GM03348 (cell line): ENCODE data around the gene XKR7.

Experiments used
- DNase-seq: peaks from one replicate; pipeline ENCODE4 v3.0.0; 2012; ENCODE audit warnings: low spot score

Gene XKR7

GRCh38 chr20:31945319-31945718 is 22.6 kb upstream of the XKR7 start:
- no peak for DNase-seq

- DNase-seq: no peak
Observed at GRCh38 chr20:31945785-31946184, 22.2 kb upstream of the XKR7 start.

DNA sequence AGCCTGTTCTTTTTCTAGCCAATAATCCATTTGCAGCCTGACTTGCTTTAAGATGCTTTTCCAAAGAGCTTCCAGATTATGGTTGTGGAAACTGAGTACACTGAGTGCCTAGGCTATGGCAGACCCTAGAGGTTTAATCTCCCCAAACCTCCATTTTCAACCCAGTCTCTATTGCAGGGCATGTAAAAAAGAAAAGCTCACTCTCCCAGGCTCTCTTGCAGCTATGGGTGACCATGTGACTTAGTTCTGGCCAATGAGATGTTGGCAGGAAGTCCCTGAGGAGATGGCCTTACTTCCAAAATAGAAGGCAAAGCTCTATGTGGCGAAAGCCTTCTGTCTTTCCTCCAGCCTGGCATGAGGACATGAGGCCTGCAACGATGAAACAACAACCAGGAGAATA is 19.9 kb upstream of the XKR7 start:
- no peak for DNase-seq

- no peak for DNase-seq
Observed at GRCh38 chr20:31949877-31950646, 17.9 kb upstream of the XKR7 start.

DNA sequence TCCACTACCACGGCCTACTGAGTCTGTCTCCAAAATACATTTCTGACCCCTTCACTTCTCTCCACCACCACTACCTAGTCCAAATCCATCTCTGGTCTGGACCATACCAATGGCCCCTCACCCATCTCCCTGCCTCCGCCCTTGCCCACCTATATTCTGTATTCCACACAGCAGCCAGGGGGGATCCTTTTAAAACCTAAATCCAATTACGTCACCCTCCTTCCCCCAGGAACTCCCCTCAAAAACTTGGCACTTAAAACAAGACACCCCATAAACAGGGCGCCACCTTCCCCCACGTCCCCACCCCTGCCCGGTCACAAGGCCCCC is 16.8 kb upstream of the XKR7 start:
- no peak for DNase-seq

DNA sequence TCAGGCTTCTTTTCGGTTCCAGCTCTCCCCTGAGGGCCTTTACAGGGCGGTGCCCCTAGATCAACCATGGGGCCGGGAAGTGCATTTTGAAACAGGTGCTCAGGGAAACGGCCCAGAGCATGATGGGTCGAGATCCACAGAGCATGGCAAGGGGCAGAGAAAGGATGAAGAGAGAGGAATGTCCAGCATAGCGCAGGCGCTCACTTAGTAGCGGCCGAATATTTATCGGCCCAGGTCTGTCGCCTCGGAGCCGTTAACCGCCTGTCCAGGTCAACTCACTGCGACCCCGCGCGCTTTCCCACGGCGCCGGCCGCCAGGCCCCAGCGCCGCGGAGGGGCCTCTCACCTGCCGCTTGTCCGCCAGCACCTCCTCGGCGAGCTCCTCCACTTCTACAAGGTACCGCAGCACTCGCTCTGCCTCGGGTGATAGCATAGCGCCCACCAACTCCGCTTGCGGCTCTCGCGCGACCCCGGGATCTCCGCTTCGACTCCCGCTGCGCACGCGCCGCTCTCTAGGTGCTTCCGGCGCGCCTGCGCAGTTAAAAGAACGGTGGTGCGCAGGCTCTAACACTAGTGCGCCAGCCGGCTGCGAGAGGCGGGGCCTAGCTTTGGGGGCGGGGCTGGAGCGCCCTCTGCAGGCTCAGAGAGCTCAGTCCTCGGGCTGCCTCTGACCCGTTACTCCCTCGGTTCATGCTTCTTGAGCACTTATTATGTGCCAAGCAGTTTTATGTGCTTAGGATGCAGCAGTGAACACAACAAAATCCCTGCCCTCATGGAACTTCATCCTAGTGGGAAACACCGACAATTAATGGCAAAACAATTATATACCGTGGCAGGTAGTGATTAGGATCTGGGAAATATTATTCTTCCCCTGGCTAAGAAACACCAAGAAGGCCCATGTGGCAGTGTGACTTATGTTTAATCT is 16.2 kb upstream of the XKR7 start, which contains the start of gene PDRG1:
Gene PDRG1, minus strand, starts transcription at position 517 of the 924 bp plus-strand sequence. Its CDS starts 85 bp downstream, at position 432.
- peak; percentile 99 for DNase-seq

DNA sequence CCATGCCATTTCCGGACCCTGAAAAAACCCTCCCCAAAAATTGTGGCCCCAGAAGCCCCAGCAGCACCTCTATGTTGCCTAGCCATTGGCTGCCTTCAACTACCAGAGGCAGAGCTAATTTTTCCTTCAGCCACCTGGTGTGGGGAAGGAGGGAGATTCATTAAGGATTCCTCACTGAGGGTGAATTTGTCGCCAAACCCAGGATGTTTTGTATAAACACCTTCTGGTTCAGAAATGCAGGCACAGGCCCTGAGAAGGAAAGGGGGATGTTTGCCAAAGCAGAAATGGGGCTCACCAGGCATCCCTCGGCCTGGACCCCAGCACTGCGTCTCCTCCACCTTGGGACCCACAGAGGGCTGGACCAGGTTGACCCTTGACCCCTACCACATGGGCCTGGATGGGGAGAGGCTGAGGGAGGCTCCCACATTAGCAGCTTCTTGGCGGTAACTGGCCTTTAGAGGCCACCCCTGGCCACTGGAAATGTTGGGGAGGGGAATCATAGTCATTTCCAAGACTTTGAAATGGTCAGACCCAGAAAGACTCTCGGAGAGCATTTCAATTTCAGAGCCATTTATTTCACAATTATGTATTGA is 14.3 kb upstream of the XKR7 start:
- no peak for DNase-seq

GRCh38 chr20:31954500-31954899 is 13.5 kb upstream of the XKR7 start:
- no peak for DNase-seq

DNA sequence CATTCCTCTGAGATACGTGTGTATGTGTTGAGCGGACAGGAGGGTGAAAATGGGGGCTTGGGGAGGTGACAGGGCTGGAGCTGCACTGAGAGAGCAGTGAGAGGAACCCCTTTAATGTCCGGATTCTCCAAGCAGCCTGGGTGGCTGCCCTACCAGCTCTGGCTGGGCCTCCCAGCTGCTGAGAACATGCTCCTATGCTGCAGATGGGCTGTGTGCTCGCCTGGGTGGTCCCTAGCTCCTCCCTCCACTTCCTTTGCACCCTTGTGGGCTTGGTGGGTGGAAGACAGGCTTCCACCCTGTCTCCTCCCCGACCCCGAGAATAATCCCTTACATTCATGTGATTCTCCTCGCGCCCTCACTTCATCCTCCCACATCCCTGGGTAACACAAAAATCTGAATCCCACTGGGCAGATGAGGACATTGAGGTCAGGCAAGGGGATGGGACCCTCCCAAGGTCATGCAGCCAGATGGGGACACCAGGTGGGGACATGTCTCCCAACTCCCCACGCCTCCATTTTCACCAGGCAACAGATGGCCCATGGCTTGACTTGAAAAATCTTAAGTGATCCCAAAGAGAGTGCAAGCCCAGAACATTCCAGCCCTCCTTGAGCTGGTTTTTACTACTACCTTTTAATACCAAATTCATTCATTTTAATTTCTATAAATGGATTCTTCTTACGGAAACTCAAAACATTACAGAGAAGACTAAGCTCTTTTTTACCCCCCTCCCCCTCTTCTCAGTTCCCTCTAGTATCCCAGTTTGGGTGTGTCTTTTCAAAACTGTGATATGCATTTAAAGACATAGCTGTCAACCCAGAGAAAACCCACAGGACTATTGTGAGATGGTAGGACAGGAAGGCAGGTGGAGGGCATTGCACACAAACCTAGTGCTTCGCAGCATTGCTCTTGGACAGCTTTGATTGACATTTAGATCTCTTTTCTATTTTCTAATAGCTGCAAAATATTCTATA is 11.1 kb upstream of the XKR7 start:
- no peak for DNase-seq

DNA sequence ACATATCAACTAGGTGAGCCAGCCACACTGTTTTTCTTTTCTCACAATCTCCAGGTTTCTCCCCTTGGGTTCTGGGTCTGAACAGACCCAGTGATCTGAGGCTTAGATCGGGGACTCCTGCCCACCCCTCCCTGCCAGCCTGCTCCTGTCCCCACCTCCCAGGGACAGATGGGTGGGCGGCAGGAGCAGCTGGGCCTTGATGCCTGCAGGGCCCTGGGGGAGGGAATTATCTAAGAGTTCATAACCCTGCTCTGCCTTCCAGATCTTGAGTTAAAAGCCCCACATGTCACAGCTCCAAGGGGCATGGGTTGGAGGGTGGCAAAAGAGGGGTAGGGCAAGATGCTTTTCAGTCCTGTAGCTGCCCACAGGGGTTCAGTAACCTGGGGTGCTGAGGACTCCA is 5.2 kb upstream of the XKR7 start:
- DNase-seq: no peak

DNA sequence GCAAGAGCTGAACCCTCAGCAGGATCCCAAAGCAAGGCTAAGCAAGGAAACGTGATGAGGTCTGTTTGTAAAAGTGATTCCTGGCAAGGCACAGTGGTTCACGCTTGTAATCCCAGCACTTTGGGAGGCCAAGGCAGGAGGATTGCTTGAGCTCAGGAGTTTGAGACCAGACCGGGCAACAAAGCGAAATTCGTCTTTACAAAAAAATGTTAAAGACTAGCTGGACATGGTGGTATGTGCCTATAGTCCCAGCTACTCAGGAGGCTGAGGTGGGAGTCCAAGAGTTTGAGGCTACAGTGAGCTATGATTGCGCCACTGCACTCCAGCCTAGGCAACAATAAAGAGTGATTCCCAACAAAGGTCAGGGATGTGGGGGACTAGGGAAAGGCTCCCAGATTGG is 4.1 kb upstream of the XKR7 start:
- DNase-seq: no peak

DNA sequence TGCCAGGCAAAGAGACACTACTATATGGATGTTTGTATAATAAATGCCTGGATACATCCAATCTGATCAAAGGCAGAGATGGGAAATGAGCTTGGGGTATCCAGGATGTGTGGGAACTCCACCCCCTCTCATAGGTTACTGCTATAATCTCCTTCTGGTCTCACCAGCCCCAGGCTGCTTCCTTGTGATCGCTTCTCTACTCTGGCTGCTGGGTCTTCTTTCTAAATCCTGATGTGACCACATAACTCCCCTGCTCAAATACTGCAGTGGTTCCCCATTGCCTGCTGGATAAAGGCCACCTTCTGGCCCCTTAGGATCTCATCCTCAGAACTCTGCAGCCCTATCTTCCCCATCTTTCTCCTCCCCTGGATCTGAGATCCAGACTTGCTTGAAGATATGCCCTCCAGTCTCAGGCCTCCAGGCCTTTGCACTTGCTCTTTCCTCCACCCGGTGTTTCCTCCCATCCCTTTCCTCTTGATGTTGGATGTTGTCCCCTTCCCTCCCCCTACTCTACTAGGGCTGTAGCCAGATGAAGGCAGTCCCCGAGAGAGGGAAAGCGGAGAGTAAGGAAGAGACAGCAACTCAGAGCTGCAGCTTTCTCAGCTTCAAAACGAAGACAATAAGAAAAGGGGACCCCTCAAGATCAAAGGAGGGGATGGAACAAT is 828 bp upstream of the XKR7 start:
- DNase-seq: no peak

DNA sequence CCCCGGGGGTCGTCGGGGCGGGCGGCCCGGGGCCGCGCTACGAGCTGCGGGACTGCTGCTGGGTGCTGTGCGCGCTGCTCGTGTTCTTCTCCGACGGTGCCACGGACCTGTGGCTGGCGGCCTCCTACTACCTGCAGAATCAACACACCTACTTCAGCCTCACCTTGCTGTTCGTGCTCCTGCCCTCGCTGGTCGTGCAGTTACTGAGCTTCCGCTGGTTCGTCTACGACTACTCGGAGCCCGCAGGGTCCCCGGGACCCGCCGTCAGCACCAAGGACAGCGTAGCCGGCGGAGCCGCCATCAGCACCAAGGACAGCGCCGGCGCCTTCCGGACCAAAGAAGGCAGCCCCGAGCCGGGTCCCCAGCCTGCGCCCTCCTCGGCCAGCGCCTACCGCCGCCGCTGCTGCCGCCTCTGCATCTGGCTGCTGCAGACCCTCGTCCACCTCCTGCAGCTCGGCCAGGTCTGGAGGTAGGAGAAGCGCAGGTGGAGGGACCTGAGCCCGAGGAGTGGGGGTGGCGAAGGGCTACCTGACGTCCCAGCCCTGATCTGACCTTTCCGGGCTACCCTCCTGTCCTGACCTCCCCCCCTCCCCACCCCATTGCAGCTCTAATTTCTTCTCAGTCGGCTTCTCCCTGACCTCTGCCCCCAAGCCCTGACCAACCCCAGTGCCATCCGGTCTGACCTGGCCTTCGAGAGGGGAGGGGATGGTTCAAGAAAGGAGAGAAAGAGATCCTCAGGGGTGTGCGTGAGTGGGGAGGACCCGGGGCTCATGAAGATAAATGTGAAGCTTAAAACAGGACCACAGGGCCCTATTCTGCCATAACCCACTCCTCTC is 558 bp downstream of the XKR7 start:
- DNase-seq: peak; percentile 92

DNA sequence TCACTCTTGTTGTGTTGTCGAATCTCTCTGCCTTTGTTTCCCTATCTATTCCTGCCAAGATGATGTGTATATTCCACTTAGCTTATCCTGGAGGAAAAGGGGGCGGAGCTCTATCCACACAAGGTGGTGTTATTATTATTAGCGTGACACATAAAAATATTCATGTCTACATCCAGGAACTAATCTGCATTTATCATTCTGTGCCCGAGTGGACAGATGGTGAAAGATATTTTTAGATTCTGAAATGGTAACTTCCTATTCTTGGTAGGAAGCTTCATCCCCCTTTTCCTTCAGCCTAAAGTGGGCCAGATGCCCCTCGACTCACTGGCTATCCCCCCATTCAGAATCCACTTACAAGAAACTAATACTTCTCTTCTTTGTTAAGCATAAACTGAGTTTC is 2.0 kb downstream of the XKR7 start:
- no peak for DNase-seq

DNA sequence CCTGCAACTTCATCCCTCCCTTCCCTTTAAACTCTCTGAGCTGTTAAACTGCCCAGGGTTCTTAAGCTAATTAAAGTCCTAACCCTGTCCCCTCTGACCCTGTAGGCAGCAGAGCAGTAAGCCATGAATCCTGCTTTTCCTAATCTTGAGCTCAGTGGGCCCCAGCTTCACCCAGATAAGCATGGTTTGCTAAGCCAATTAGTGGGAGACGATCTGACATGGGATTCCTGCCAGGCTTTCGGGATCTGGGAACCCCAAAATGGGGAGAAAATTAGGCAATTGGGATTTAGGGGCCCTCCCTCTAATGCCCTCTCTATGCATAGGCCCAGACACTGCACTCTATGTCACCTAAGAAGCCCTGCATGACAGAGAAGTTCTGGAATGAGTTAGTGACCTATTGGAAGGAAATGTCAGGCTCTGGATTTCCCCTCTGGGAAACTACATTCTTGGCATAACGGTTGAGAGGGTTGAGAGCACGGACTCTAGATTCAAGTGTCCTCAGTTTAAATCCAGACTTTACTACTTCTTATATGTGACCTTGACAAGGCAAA is 4.6 kb downstream of the XKR7 start:
- no peak for DNase-seq

DNA sequence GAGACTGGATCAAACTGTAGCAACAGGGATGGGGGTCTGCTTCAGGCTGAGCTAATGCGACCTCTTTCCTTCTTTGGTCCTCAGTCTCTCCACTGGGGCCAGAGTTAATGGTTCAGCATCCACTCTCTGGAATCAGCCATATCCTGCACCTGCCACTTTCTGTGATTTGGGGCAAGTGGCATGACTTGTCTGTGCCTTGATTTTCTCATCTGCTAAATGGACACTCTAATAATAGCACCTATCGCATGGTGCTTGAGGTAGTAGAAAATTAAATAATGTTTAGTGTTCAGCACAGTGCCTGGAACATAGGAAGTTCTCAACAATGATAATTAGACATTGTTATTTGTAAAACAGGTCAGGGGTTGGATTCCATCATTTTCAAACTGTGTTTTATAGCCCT is 6.3 kb downstream of the XKR7 start:
- no peak for DNase-seq

DNA sequence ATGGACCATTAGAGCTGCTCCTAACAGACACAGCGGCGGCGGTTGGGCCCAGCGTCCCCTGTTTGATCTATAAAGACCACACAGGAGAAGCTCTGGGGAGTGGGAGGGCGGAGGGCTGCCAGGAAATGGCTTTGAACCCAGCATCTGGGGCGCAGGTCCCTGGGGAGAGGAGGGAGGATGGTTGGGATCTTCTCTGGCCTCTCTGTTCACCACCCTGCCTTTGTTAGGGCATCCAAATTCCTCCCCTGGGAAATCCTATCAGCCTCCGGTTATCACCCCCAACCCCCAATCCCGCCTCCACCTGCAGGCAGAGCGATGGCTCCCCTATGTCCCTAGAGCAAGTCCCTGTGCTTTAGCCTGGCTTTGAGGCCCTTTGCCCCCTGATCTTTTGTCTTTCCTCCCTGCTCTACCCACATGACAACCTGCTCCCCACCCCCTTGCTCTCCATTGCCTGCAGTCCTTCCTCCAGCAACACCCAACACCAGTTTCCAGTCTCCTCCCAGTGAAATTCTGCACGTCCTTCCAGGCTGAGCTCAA is 7.1 kb downstream of the XKR7 start:
- no peak for DNase-seq

- DNase-seq: no peak
Observed at GRCh38 chr20:31975874-31976273, 7.9 kb downstream of the XKR7 start.

GRCh38 chr20:31977080-31977479 is 9.1 kb downstream of the XKR7 start:
- DNase-seq: no peak
